GM12878 (cell line): Measurements from ENCODE around the gene ACSS1. TPM values are rescaled to one million over a fixed set of nuclear protein-coding genes. Genes with fewer than 3 reads are reported as not detected.

Experiments used
- CEBPB ChIP-seq, 2 experiments: fragments of 150-350 bp in 1 of 2; IDR thresholded peaks; 2 replicates each; pipeline ENCODE4 v1.6.1; 2012 to 2014; ENCODE audit warnings: low read depth in 2 of 2, low read length in 2 of 2, borderline replicate concordance in 1 of 2, inconsistent platforms in 1 of 2
- HDGF ChIP-seq: fragments of 450-650 bp; IDR thresholded peaks from 2 replicates; pipeline ENCODE4 v1.6.1; 2016; ENCODE audit warnings: antibody characterized with exemption
- IKZF2 ChIP-seq, 2 experiments: fragments of 450-650 bp; IDR thresholded peaks; 2 replicates each; pipeline ENCODE4 v1.6.1; 2017; ENCODE audit warnings: mild to moderate bottlenecking in 2 of 2, moderate library complexity in 2 of 2
- IRF4 ChIP-seq: IDR thresholded peaks from 2 replicates; pipeline ENCODE4 v1.6.1; 2011; ENCODE audit warnings: low read depth, low read length
- NBN ChIP-seq: fragments of 450-650 bp; IDR thresholded peaks from 2 replicates; pipeline ENCODE4 v1.6.1; 2016
- NFXL1 ChIP-seq: fragments of 450-650 bp; IDR thresholded peaks from 2 replicates; pipeline ENCODE4 v1.6.1; 2017; ENCODE audit warnings: antibody characterized with exemption, mild to moderate bottlenecking, borderline replicate concordance
- SRF ChIP-seq, 2 experiments: IDR thresholded peaks; 2 replicates each; pipeline ENCODE4 v1.6.1; 2011; ENCODE audit warnings: low read depth in 2 of 2, low read length in 2 of 2, mild to moderate bottlenecking in 1 of 2, moderate library complexity in 1 of 2
- TCF12 ChIP-seq: IDR thresholded peaks from 2 replicates; pipeline ENCODE4 v1.6.1; 2011; ENCODE audit warnings: low read depth, mild to moderate bottlenecking, low read length
- TCF7 ChIP-seq: IDR thresholded peaks from 2 replicates; pipeline ENCODE4 v1.6.1; 2014; ENCODE audit warnings: antibody characterized with exemption, borderline replicate concordance
- polyA plus RNA-seq, 11 experiments: library from polyadenylated mRNA; depleted of rRNA in 4 of 11; unstranded in 6 of 11; stranded (reverse) in 5 of 11; fragments of >200 nt; fragmentation: Nextera tagmentation in 4 of 11; fragmentation: Illumina TruSeq in 1 of 11; extraction: Ambion mirVana in 4 of 11; extraction: Trizol in 1 of 11; gene quantifications; 1 replicate in 1 of 11; 2 replicates in 10 of 11; pipeline versions ENCODE4 v1.2.1 to v1.2.3, GENCODE V29; 2011 to 2016; ENCODE audit warnings: inconsistent platforms in 2 of 11, missing spikeins in 2 of 11, low read depth in 1 of 11
- total RNA-seq, 4 experiments: library from RNA; depleted of rRNA in 3 of 4; stranded (reverse); fragments of >200 nt in 3 of 4; fragmentation: Illumina TruSeq in 1 of 4; extraction: Trizol in 1 of 4; gene quantifications; 2 replicates each; pipeline versions ENCODE4 v1.2.1 to v1.2.3, GENCODE V29; 2013 to 2021
- TF ChIP-seq, protein P1 (sequence below): fragments of 450-650 bp; formaldehyde crosslinking; IDR thresholded peaks from 2 replicates; pipeline ENCODE4 v1.4.0; 2020; ENCODE audit warnings: mild to moderate bottlenecking, moderate library complexity
- TF ChIP-seq, protein P2 (sequence below): IDR thresholded peaks from 2 replicates; pipeline ENCODE4 v1.6.1; 2012; ENCODE audit warnings: low read depth, low read length, improper control_type of control experiment
- TF ChIP-seq, protein P3 (sequence below): IDR thresholded peaks from 2 replicates; pipeline ENCODE4 v1.6.1; 2012; ENCODE audit warnings: improper control_type of control experiment, low read depth, low read length; ENCODE audit not compliant: insufficient replicate concordance
- TF ChIP-seq, protein P4 (sequence below): fragments of 450-650 bp; IDR thresholded peaks from 2 replicates; pipeline ENCODE4 v1.6.1; 2016; ENCODE audit warnings: mild to moderate bottlenecking, moderate library complexity, borderline replicate concordance

Gene ACSS1
- total and polyA plus RNA-seq, 10 of the 15 experiments (the other 5 are each of a cell fraction or from before 2014, with no cell fraction given), result 1.3 to 44.9 (median 31.1) TPM

DNA sequence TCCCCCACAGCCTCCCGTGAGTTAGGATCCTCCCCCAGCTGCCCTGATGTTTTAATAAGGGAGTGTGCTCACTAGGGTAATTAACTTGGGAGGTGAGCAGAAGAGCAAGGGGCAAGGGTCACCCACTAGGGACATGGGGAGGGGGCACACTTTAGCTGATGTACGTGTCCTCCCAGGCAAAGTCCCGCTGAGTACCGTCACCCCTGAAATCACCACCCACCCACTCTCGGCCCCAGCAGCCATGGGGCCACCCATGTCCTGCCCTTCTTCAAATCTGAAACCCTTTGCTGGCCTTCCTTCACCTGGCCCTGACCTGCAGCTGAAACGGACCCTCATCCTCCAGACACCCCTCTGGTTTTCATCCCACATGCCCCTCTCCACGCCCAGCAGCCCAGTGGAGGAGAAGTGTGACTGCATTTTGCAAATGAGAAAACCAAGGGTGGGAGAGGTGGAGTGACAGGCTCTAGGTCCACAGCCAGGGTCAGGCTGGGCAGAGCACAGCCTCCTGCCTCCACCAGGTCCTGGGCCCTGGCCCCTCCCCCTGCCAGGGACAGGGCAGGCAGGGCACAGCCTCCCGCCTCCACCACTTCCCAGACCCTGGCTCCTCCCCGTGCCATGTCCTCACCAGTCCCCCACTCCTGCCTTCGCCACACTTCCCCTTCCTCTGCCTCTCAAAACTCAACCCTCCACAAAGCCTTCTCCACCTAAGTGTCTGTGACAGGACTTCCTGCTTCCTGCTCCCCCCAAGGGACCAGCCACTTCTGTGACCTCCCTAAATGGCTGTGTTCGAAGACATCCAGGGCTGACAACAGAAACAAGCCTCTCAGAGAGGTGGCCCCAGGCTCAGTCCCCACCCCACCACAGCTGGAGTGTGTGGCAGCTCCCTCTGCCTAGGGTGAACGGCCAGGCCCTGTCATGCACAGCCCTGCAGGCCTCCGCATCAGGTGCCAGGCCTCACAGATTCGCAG, 15.1 kb downstream of the ACSS1 start (continued):
- TF ChIP-seq, protein P1, sequence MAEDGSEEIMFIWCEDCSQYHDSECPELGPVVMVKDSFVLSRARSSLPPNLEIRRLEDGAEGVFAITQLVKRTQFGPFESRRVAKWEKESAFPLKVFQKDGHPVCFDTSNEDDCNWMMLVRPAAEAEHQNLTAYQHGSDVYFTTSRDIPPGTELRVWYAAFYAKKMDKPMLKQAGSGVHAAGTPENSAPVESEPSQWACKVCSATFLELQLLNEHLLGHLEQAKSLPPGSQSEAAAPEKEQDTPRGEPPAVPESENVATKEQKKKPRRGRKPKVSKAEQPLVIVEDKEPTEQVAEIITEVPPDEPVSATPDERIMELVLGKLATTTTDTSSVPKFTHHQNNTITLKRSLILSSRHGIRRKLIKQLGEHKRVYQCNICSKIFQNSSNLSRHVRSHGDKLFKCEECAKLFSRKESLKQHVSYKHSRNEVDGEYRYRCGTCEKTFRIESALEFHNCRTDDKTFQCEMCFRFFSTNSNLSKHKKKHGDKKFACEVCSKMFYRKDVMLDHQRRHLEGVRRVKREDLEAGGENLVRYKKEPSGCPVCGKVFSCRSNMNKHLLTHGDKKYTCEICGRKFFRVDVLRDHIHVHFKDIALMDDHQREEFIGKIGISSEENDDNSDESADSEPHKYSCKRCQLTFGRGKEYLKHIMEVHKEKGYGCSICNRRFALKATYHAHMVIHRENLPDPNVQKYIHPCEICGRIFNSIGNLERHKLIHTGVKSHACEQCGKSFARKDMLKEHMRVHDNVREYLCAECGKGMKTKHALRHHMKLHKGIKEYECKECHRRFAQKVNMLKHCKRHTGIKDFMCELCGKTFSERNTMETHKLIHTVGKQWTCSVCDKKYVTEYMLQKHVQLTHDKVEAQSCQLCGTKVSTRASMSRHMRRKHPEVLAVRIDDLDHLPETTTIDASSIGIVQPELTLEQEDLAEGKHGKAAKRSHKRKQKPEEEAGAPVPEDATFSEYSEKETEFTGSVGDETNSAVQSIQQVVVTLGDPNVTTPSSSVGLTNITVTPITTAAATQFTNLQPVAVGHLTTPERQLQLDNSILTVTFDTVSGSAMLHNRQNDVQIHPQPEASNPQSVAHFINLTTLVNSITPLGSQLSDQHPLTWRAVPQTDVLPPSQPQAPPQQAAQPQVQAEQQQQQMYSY, result no peak
- TF ChIP-seq, protein P2, sequence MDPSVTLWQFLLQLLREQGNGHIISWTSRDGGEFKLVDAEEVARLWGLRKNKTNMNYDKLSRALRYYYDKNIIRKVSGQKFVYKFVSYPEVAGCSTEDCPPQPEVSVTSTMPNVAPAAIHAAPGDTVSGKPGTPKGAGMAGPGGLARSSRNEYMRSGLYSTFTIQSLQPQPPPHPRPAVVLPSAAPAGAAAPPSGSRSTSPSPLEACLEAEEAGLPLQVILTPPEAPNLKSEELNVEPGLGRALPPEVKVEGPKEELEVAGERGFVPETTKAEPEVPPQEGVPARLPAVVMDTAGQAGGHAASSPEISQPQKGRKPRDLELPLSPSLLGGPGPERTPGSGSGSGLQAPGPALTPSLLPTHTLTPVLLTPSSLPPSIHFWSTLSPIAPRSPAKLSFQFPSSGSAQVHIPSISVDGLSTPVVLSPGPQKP, result no peak
- TF ChIP-seq TCF12, result no peak
- TF ChIP-seq CEBPB (IDR thresholded peaks at IDR 0.05; ENCODE audit: borderline replicate concordance in 1 of 2, low read depth in 2 of 2, low read length in 2 of 2), result no peak
- TF ChIP-seq IRF4, result no peak
- TF ChIP-seq, protein P3, sequence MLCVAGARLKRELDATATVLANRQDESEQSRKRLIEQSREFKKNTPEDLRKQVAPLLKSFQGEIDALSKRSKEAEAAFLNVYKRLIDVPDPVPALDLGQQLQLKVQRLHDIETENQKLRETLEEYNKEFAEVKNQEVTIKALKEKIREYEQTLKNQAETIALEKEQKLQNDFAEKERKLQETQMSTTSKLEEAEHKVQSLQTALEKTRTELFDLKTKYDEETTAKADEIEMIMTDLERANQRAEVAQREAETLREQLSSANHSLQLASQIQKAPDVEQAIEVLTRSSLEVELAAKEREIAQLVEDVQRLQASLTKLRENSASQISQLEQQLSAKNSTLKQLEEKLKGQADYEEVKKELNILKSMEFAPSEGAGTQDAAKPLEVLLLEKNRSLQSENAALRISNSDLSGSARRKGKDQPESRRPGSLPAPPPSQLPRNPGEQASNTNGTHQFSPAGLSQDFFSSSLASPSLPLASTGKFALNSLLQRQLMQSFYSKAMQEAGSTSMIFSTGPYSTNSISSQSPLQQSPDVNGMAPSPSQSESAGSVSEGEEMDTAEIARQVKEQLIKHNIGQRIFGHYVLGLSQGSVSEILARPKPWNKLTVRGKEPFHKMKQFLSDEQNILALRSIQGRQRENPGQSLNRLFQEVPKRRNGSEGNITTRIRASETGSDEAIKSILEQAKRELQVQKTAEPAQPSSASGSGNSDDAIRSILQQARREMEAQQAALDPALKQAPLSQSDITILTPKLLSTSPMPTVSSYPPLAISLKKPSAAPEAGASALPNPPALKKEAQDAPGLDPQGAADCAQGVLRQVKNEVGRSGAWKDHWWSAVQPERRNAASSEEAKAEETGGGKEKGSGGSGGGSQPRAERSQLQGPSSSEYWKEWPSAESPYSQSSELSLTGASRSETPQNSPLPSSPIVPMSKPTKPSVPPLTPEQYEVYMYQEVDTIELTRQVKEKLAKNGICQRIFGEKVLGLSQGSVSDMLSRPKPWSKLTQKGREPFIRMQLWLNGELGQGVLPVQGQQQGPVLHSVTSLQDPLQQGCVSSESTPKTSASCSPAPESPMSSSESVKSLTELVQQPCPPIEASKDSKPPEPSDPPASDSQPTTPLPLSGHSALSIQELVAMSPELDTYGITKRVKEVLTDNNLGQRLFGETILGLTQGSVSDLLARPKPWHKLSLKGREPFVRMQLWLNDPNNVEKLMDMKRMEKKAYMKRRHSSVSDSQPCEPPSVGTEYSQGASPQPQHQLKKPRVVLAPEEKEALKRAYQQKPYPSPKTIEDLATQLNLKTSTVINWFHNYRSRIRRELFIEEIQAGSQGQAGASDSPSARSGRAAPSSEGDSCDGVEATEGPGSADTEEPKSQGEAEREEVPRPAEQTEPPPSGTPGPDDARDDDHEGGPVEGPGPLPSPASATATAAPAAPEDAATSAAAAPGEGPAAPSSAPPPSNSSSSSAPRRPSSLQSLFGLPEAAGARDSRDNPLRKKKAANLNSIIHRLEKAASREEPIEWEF, result no peak
- peak; percentile 24 to 47; a peak in 3 of 4 replicates for TF ChIP-seq IKZF2 (IDR thresholded peaks at IDR 0.05)
- peak; percentile 94 for TF ChIP-seq HDGF
- TF ChIP-seq NBN, result 0 out of 2 replicates have a peak, but pooled peaks have one; percentile 38
- no peak for TF ChIP-seq NFXL1
- peak in 1 of 2 experiments; percentile 70; a peak in 2 of 4 replicates for TF ChIP-seq SRF (IDR thresholded peaks at IDR 0.05; ENCODE audit: low read depth in 2 of 2, low read length in 2 of 2)
- TF ChIP-seq, protein P4, sequence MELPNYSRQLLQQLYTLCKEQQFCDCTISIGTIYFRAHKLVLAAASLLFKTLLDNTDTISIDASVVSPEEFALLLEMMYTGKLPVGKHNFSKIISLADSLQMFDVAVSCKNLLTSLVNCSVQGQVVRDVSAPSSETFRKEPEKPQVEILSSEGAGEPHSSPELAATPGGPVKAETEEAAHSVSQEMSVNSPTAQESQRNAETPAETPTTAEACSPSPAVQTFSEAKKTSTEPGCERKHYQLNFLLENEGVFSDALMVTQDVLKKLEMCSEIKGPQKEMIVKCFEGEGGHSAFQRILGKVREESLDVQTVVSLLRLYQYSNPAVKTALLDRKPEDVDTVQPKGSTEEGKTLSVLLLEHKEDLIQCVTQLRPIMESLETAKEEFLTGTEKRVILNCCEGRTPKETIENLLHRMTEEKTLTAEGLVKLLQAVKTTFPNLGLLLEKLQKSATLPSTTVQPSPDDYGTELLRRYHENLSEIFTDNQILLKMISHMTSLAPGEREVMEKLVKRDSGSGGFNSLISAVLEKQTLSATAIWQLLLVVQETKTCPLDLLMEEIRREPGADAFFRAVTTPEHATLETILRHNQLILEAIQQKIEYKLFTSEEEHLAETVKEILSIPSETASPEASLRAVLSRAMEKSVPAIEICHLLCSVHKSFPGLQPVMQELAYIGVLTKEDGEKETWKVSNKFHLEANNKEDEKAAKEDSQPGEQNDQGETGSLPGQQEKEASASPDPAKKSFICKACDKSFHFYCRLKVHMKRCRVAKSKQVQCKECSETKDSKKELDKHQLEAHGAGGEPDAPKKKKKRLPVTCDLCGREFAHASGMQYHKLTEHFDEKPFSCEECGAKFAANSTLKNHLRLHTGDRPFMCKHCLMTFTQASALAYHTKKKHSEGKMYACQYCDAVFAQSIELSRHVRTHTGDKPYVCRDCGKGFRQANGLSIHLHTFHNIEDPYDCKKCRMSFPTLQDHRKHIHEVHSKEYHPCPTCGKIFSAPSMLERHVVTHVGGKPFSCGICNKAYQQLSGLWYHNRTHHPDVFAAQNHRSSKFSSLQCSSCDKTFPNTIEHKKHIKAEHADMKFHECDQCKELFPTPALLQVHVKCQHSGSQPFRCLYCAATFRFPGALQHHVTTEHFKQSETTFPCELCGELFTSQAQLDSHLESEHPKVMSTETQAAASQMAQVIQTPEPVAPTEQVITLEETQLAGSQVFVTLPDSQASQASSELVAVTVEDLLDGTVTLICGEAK, result peak; percentile 18; the same call in 1 of the 2 replicates
- no peak for TF ChIP-seq TCF7
